H1 (cell line): Measurements from ENCODE around the gene LRRIQ3. TPM values are rescaled to one million over a fixed set of nuclear protein-coding genes. Genes with fewer than 3 reads are reported as not detected.

Experiments used
- CHD7 ChIP-seq: fragments of 300-600 bp; sonication (generic); IDR thresholded peaks from 2 replicates; pipeline ENCODE4 v1.7.1; 2012; ENCODE audit warnings: low read length, moderate library complexity, mild to moderate bottlenecking, inconsistent platforms; ENCODE audit not compliant: insufficient replicate concordance
- YY1 ChIP-seq: IDR thresholded peaks from 2 replicates; pipeline ENCODE4 v1.6.1; 2011; ENCODE audit warnings: low read depth, mild to moderate bottlenecking, low read length
- polyA plus RNA-seq, 7 experiments: library from polyadenylated mRNA; depleted of rRNA in 3 of 7; stranded (reverse) in 5 of 7; unstranded in 2 of 7; fragments of >200 nt in 5 of 7; fragments of 200-250 nt in 2 of 7; gene quantifications; 1 replicate in 5 of 7; 2 replicates in 1 of 7; 4 replicates in 1 of 7; pipeline versions ENCODE4 v1.2.1 to v1.2.3, GENCODE V29; 2011 to 2013; ENCODE audit warnings: missing spikeins in 2 of 7, mixed read lengths in 2 of 7
- total RNA-seq: library from RNA; stranded (reverse); fragmentation: NEBNext Ultra II Directional; extraction: Animal tissue kit (Norgen Biotek cat#: 25700); gene quantifications from 2 replicates; pipeline ENCODE4 v1.2.1, GENCODE V29; 2021
- TF ChIP-seq, protein P1 (sequence below): IDR thresholded peaks from 2 replicates; pipeline ENCODE4 v1.6.1; 2012; ENCODE audit warnings: low read length, inconsistent platforms

Gene LRRIQ3
- total and polyA plus RNA-seq, 2 of the 8 experiments (the other 6 are each of a cell fraction or from before 2014, with no cell fraction given): 0.08 to 0.19 TPM

GRCh38 chr1:74038042-74038441 lies 159.9 kb downstream of the LRRIQ3 start (continued):
- TF ChIP-seq CHD7 (no peak), YY1 (no peak)
- TF ChIP-seq, protein P1, sequence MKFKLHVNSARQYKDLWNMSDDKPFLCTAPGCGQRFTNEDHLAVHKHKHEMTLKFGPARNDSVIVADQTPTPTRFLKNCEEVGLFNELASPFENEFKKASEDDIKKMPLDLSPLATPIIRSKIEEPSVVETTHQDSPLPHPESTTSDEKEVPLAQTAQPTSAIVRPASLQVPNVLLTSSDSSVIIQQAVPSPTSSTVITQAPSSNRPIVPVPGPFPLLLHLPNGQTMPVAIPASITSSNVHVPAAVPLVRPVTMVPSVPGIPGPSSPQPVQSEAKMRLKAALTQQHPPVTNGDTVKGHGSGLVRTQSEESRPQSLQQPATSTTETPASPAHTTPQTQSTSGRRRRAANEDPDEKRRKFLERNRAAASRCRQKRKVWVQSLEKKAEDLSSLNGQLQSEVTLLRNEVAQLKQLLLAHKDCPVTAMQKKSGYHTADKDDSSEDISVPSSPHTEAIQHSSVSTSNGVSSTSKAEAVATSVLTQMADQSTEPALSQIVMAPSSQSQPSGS: no peak
